K562 (cell line): Measurements from ENCODE around the gene UPK2. TPM values are rescaled to one million over a fixed set of nuclear protein-coding genes. Genes with fewer than 3 reads are reported as not detected.

Source experiments
- CCNT2 ChIP-seq: IDR thresholded peaks from 2 replicates; pipeline ENCODE4 v1.6.1; 2011; ENCODE audit warnings: borderline replicate concordance, low read depth, mild to moderate bottlenecking, moderate library complexity, mixed read lengths, low read length; ENCODE audit not compliant: insufficient read length; ENCODE audit errors: extremely low read depth
- EHMT2 ChIP-seq: fragments of 450-650 bp; IDR thresholded peaks from 2 replicates; pipeline ENCODE4 v1.6.1; 2018; ENCODE audit warnings: antibody characterized with exemption
- ELK3 ChIP-seq: fragments of 450-650 bp; formaldehyde crosslinking; IDR thresholded peaks from 2 replicates; pipeline ENCODE4 v1.4.0; 2020; ENCODE audit warnings: mild to moderate bottlenecking
- FIP1L1 ChIP-seq: fragments of 200-400 bp; formaldehyde crosslinking; IDR thresholded peaks from 2 replicates; pipeline ENCODE4 v1.6.1; 2018; ENCODE audit warnings: mild to moderate bottlenecking, low read depth, low read length; ENCODE audit not compliant: poor library complexity, severe bottlenecking
- MEF2D ChIP-seq: conservative IDR thresholded peaks from 2 replicates; pipeline ENCODE4 v1.6.1; 2016; ENCODE audit warnings: low read depth, missing genetic modification characterization, missing compliant biosample characterization
- SMAD2 ChIP-seq: fragments of 150-350 bp; IDR thresholded peaks from 2 replicates; pipeline ENCODE4 v1.6.1; 2014; ENCODE audit warnings: low read depth, mild to moderate bottlenecking, low read length
- SRSF3 ChIP-seq: fragments of 200-400 bp; formaldehyde crosslinking; IDR thresholded peaks from 2 replicates; pipeline ENCODE4 v1.6.1; 2016; ENCODE audit warnings: mild to moderate bottlenecking, low read length, moderate library complexity; ENCODE audit not compliant: insufficient read depth
- TSC22D4 ChIP-seq: fragments of 450-650 bp; IDR thresholded peaks from 2 replicates; pipeline ENCODE4 v1.6.1; 2016; ENCODE audit warnings: missing genetic modification characterization, missing biosample characterization, control low read depth
- ZNF12 ChIP-seq: sonication (generic); formaldehyde crosslinking; IDR thresholded peaks from 2 replicates; pipeline ENCODE4 v1.4.0; 2020; ENCODE audit warnings: mild to moderate bottlenecking, missing genetic modification reagents
- ZNF583 ChIP-seq: fragments of 250-450 bp; sonication (Bioruptor Pico); IDR thresholded peaks from 2 replicates; pipeline ENCODE4 v1.4.0; 2020
- polyA plus RNA-seq, 8 experiments: library from polyadenylated mRNA; depleted of rRNA in 4 of 8; stranded (reverse) in 5 of 8; unstranded in 3 of 8; fragments of >200 nt; fragmentation: Nextera tagmentation in 2 of 8; fragmentation: Illumina TruSeq in 1 of 8; extraction: Ambion mirVana in 2 of 8; extraction: Trizol in 1 of 8; gene quantifications; 2 replicates each; pipeline versions ENCODE4 v1.2.1 to v1.2.3, GENCODE V29; 2011 to 2014; ENCODE audit warnings: inconsistent platforms in 1 of 8, missing spikeins in 1 of 8
- total RNA-seq, 7 experiments: library from RNA; depleted of rRNA in 6 of 7; stranded (reverse); fragments of >200 nt in 6 of 7; fragmentation: Illumina TruSeq in 2 of 7; extraction: Trizol in 2 of 7; gene quantifications; 2 replicates each; pipeline versions ENCODE4 v1.2.1 to v1.2.3, GENCODE V29; 2011 to 2021; ENCODE audit warnings: low replicate concordance in 1 of 7
- TF ChIP-seq, protein P1 (sequence below): fragments of 450-650 bp; IDR thresholded peaks from 2 replicates; pipeline ENCODE4 v1.6.1; 2016; ENCODE audit warnings: mild to moderate bottlenecking, moderate library complexity
- TF ChIP-seq, protein P2 (sequence below): sonication (generic); formaldehyde crosslinking; IDR thresholded peaks from 2 replicates; pipeline ENCODE4 v1.8.1; 2023; ENCODE audit warnings: mild to moderate bottlenecking, missing genetic modification reagents
- TF ChIP-seq, protein P3 (sequence below): IDR thresholded peaks from 2 replicates; pipeline ENCODE4 v1.6.1; 2014; ENCODE audit warnings: antibody characterized with exemption

The UPK2 gene
- total and polyA plus RNA-seq, 9 of the 15 experiments (the other 6 are each of a cell fraction or from before 2014, with no cell fraction given): not detected

DNA sequence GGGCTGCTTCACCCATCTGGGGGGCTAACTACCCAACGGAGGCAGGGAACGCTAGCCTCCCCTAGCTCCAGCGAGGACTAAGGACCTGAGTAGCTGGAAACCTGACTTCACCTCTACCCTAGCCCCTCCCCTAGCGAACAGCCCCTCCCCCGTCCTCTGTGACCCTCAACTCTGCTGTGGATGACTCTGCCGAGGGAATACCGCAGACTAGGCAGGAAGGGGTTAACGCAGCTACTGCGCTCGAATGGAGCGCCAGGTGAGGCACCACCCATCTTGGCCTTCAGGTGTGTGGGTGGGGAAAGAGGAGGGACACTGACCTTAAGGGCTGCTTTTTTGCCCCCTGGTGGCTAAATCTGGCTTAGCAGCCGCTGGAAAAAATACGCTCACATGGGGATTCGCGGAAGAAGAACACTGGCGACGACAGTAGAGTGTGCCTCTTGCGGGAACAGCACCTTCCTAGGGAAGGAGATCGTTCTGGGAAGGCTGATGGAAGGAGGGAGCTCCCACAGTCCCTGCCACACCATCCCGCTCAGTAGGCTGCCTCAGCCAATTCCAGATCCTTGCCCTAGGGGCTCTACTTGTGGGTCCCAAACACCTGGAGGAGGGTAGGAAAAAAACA is 25.9 kb upstream of the UPK2 start (continued):
- TF ChIP-seq, protein P1, sequence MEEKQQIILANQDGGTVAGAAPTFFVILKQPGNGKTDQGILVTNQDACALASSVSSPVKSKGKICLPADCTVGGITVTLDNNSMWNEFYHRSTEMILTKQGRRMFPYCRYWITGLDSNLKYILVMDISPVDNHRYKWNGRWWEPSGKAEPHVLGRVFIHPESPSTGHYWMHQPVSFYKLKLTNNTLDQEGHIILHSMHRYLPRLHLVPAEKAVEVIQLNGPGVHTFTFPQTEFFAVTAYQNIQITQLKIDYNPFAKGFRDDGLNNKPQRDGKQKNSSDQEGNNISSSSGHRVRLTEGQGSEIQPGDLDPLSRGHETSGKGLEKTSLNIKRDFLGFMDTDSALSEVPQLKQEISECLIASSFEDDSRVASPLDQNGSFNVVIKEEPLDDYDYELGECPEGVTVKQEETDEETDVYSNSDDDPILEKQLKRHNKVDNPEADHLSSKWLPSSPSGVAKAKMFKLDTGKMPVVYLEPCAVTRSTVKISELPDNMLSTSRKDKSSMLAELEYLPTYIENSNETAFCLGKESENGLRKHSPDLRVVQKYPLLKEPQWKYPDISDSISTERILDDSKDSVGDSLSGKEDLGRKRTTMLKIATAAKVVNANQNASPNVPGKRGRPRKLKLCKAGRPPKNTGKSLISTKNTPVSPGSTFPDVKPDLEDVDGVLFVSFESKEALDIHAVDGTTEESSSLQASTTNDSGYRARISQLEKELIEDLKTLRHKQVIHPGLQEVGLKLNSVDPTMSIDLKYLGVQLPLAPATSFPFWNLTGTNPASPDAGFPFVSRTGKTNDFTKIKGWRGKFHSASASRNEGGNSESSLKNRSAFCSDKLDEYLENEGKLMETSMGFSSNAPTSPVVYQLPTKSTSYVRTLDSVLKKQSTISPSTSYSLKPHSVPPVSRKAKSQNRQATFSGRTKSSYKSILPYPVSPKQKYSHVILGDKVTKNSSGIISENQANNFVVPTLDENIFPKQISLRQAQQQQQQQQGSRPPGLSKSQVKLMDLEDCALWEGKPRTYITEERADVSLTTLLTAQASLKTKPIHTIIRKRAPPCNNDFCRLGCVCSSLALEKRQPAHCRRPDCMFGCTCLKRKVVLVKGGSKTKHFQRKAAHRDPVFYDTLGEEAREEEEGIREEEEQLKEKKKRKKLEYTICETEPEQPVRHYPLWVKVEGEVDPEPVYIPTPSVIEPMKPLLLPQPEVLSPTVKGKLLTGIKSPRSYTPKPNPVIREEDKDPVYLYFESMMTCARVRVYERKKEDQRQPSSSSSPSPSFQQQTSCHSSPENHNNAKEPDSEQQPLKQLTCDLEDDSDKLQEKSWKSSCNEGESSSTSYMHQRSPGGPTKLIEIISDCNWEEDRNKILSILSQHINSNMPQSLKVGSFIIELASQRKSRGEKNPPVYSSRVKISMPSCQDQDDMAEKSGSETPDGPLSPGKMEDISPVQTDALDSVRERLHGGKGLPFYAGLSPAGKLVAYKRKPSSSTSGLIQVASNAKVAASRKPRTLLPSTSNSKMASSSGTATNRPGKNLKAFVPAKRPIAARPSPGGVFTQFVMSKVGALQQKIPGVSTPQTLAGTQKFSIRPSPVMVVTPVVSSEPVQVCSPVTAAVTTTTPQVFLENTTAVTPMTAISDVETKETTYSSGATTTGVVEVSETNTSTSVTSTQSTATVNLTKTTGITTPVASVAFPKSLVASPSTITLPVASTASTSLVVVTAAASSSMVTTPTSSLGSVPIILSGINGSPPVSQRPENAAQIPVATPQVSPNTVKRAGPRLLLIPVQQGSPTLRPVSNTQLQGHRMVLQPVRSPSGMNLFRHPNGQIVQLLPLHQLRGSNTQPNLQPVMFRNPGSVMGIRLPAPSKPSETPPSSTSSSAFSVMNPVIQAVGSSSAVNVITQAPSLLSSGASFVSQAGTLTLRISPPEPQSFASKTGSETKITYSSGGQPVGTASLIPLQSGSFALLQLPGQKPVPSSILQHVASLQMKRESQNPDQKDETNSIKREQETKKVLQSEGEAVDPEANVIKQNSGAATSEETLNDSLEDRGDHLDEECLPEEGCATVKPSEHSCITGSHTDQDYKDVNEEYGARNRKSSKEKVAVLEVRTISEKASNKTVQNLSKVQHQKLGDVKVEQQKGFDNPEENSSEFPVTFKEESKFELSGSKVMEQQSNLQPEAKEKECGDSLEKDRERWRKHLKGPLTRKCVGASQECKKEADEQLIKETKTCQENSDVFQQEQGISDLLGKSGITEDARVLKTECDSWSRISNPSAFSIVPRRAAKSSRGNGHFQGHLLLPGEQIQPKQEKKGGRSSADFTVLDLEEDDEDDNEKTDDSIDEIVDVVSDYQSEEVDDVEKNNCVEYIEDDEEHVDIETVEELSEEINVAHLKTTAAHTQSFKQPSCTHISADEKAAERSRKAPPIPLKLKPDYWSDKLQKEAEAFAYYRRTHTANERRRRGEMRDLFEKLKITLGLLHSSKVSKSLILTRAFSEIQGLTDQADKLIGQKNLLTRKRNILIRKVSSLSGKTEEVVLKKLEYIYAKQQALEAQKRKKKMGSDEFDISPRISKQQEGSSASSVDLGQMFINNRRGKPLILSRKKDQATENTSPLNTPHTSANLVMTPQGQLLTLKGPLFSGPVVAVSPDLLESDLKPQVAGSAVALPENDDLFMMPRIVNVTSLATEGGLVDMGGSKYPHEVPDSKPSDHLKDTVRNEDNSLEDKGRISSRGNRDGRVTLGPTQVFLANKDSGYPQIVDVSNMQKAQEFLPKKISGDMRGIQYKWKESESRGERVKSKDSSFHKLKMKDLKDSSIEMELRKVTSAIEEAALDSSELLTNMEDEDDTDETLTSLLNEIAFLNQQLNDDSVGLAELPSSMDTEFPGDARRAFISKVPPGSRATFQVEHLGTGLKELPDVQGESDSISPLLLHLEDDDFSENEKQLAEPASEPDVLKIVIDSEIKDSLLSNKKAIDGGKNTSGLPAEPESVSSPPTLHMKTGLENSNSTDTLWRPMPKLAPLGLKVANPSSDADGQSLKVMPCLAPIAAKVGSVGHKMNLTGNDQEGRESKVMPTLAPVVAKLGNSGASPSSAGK: no peak; the same call in 1 of the 2 replicates
- no peak for TF ChIP-seq FIP1L1
- TF ChIP-seq ZNF12 (CRISPR knock-in tag): no peak
- TF ChIP-seq, protein P2, sequence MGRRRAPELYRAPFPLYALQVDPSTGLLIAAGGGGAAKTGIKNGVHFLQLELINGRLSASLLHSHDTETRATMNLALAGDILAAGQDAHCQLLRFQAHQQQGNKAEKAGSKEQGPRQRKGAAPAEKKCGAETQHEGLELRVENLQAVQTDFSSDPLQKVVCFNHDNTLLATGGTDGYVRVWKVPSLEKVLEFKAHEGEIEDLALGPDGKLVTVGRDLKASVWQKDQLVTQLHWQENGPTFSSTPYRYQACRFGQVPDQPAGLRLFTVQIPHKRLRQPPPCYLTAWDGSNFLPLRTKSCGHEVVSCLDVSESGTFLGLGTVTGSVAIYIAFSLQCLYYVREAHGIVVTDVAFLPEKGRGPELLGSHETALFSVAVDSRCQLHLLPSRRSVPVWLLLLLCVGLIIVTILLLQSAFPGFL (CRISPR knock-in tag): no peak
- no peak for TF ChIP-seq EHMT2
- no peak for TF ChIP-seq TSC22D4 (tag)
- TF ChIP-seq ELK3 (CRISPR knock-in tag): no peak
- TF ChIP-seq SRSF3: no peak
- TF ChIP-seq CCNT2: no peak
- TF ChIP-seq MEF2D (tag): no peak
- TF ChIP-seq, protein P3, sequence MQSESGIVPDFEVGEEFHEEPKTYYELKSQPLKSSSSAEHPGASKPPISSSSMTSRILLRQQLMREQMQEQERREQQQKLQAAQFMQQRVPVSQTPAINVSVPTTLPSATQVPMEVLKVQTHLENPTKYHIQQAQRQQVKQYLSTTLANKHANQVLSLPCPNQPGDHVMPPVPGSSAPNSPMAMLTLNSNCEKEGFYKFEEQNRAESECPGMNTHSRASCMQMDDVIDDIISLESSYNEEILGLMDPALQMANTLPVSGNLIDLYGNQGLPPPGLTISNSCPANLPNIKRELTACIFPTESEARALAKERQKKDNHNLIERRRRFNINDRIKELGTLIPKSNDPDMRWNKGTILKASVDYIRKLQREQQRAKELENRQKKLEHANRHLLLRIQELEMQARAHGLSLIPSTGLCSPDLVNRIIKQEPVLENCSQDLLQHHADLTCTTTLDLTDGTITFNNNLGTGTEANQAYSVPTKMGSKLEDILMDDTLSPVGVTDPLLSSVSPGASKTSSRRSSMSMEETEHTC: no peak
- TF ChIP-seq ZNF583: no peak
- TF ChIP-seq SMAD2: no peak
